SW 1271 (cell line): Measurements from ENCODE around the gene C10orf90.

Experiments used
- DNase-seq, 2 experiments: peaks; one replicate each; lab custom pipeline; 2025; lab: John Stamatoyannopoulos, UW

The C10orf90 gene

GRCh38 chr10:126504063-126504760, 166.3 kb downstream of the C10orf90 start:
- peak in 1 of 2 experiments; percentile 25 for DNase-seq

GRCh38 chr10:126503392-126504062, 167.0 kb downstream of the C10orf90 start:
- no peak for DNase-seq

- no peak for DNase-seq
These were observed 168.1 kb downstream of the C10orf90 start for GRCh38 chr10:126502441-126502840.

GRCh38 chr10:126501828-126502227, 168.7 kb downstream of the C10orf90 start:
- DNase-seq, result no peak

GRCh38 chr10:126500866-126501265, 169.6 kb downstream of the C10orf90 start:
- no peak for DNase-seq

GRCh38 chr10:126500185-126500584, 170.3 kb downstream of the C10orf90 start:
- no peak for DNase-seq

- DNase-seq, result no peak
These were observed 170.7 kb downstream of the C10orf90 start for GRCh38 chr10:126499744-126500143.

GRCh38 chr10:126497672-126498071, 172.8 kb downstream of the C10orf90 start:
- no peak for DNase-seq

GRCh38 chr10:126496771-126497545, 173.5 kb downstream of the C10orf90 start:
- DNase-seq, result no peak

- DNase-seq, result no peak
These were observed 179.0 kb downstream of the C10orf90 start for GRCh38 chr10:126491476-126491875.

- DNase-seq, result no peak
These were observed 189.3 kb downstream of the C10orf90 start for GRCh38 chr10:126481181-126481580.

GRCh38 chr10:126480648-126481047, 189.8 kb downstream of the C10orf90 start:
- no peak for DNase-seq

- DNase-seq, result no peak
These were observed 191.1 kb downstream of the C10orf90 start for GRCh38 chr10:126479280-126479895.

- DNase-seq, result no peak
These were observed 191.9 kb downstream of the C10orf90 start for GRCh38 chr10:126478546-126478945.

- DNase-seq, result no peak
These were observed 194.2 kb downstream of the C10orf90 start for GRCh38 chr10:126476246-126476645.

- DNase-seq, result no peak
These were observed 195.3 kb downstream of the C10orf90 start for GRCh38 chr10:126475074-126475691.

- no peak for DNase-seq
These were observed 196.5 kb downstream of the C10orf90 start for GRCh38 chr10:126474031-126474430.

GRCh38 chr10:126470991-126471390, 199.5 kb downstream of the C10orf90 start:
- DNase-seq, result no peak

GRCh38 chr10:126469692-126470091, 200.8 kb downstream of the C10orf90 start:
- no peak for DNase-seq

- no peak for DNase-seq
These were observed 201.4 kb downstream of the C10orf90 start for GRCh38 chr10:126468876-126469643.

GRCh38 chr10:126468467-126468866, 202.0 kb downstream of the C10orf90 start:
- DNase-seq, result no peak
